Left lung (tissue), 10 donors: Measurements from ENCODE around the gene COG6. TPM values are rescaled to one million over a fixed set of nuclear protein-coding genes. Genes with fewer than 3 reads are reported as not detected.
A peak's percentile ranks its signal among the peaks of the same experiment; 100 is the strongest.

Experiments used
- ATAC-seq: fragments of 200-7000 bp; cut with Tn5 transposase; one replicate; pipeline ENCODE4 v1.9.1; 2020; ENCODE audit warnings: moderate library complexity
- DNase-seq, 4 donors: peaks; one replicate each; pipeline ENCODE4 v3.0.0-alpha.2; 2013 to 2020
- H3K27ac ChIP-seq, 2 donors: fragments of 200-600 bp; sonication (generic) in 1 of 2; one replicate each; pipeline versions ENCODE4 v1.5.0 to v1.8.0; 2020 to 2021
- H3K27me3 ChIP-seq, 2 donors: fragments of 200-600 bp; sonication (generic) in 1 of 2; one replicate each; pipeline versions ENCODE4 v1.5.0 to v1.8.0; 2020 to 2021
- H3K36me3 ChIP-seq, 2 donors: fragments of 200-600 bp; sonication (generic) in 1 of 2; one replicate each; pipeline versions ENCODE4 v1.5.0 to v1.8.0; 2020 to 2021
- H3K4me1 ChIP-seq, 2 donors: fragments of 200-600 bp; one replicate each; pipeline ENCODE4 v1.8.0; 2021
- H3K4me3 ChIP-seq, 2 donors: fragments of 200-600 bp; sonication (generic) in 1 of 2; one replicate each; pipeline versions ENCODE4 v1.5.0 to v1.8.0; 2020 to 2021; ENCODE audit warnings: mild to moderate bottlenecking in 1 of 2
- H3K9me3 ChIP-seq, 2 donors: fragments of 200-600 bp; sonication (generic) in 1 of 2; one replicate each; pipeline versions ENCODE4 v1.5.0 to v1.8.0; 2020 to 2021
- intact Hi-C, 2 donors: fragments of 100-400 bp; cut with DNase I; formaldehyde crosslinking; loops; one replicate each; pipeline versions ENCODE4 v1.11.2 to v1.14.2; 2022
- microRNA-seq, 2 donors: library from miRNA; unstranded; fragments of <30 nt; microRNA quantifications; one replicate each; pipeline ENCODE4, GENCODE V29; 2019
- polyA plus RNA-seq, 6 donors: library from polyadenylated mRNA; unstranded; fragments of 120-200 nt; gene quantifications; one replicate each; pipeline ENCODE4 v1.2.1, GENCODE V29; 2013; ENCODE audit not compliant: insufficient read length in 6 of 6
- total RNA-seq, 2 donors: library from RNA; stranded (reverse); fragmentation: NEBNext Ultra II Directional; extraction: Animal tissue kit (Norgen Biotek cat#: 25700); gene quantifications; one replicate each; pipeline ENCODE4 v1.2.1, GENCODE V29; 2021
- TF ChIP-seq, protein P1 (sequence below), 2 donors: fragments of 200-600 bp; sonication (generic) in 1 of 2; IDR thresholded peaks; one replicate each; pipeline versions ENCODE4 v1.5.0 to v1.8.0; 2021; ENCODE audit warnings: antibody characterized with exemption in 2 of 2
- donor health status: DM: no; HTN: yes; CAD: no.
- donor health status: DM: no; HTN: no; CAD: no.

The COG6 gene
- total and polyA plus RNA-seq, 8 donors = 30.6 to 40.2 (median 36.3) TPM

DNA sequence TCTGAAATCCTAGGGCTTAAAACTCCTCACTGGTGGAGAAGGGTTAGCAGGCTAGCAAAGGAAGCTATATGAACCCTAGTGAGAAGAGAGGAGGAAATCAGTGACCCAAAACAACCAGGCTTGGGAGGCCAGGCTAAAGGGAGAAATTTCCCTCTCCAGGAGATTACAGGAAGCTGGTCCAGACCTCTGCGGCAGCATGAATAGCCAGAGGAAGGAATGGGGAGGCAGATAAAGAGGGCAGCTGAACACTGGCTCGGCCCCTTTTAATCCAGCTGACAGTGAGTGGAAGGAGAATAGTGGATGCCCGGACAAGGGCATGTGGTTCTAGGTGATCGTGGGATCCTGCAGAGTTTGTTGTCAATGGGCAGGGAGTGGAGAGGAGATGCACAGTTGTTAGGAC lies 130.6 kb downstream of the COG6 start:
- H3K4me1 ChIP-seq = no peaks in the 10 kb centered on the region
- H3K36me3 ChIP-seq = no peaks in the 10 kb centered on the region
- no peaks in the 10 kb centered on the region for H3K27me3 ChIP-seq
- TF ChIP-seq, protein P1, sequence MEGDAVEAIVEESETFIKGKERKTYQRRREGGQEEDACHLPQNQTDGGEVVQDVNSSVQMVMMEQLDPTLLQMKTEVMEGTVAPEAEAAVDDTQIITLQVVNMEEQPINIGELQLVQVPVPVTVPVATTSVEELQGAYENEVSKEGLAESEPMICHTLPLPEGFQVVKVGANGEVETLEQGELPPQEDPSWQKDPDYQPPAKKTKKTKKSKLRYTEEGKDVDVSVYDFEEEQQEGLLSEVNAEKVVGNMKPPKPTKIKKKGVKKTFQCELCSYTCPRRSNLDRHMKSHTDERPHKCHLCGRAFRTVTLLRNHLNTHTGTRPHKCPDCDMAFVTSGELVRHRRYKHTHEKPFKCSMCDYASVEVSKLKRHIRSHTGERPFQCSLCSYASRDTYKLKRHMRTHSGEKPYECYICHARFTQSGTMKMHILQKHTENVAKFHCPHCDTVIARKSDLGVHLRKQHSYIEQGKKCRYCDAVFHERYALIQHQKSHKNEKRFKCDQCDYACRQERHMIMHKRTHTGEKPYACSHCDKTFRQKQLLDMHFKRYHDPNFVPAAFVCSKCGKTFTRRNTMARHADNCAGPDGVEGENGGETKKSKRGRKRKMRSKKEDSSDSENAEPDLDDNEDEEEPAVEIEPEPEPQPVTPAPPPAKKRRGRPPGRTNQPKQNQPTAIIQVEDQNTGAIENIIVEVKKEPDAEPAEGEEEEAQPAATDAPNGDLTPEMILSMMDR (IDR thresholded peaks at IDR 0.05) = no peak
- intact Hi-C loops = no loop called here
- no peak overlapping the region for H3K4me3 ChIP-seq
- no peak for DNase-seq
- H3K27ac ChIP-seq = no peak overlapping the region
- ATAC-seq = no peak
- H3K9me3 ChIP-seq = peaks cover 0 to 12% of the 10 kb centered on the region in 2 donors

DNA sequence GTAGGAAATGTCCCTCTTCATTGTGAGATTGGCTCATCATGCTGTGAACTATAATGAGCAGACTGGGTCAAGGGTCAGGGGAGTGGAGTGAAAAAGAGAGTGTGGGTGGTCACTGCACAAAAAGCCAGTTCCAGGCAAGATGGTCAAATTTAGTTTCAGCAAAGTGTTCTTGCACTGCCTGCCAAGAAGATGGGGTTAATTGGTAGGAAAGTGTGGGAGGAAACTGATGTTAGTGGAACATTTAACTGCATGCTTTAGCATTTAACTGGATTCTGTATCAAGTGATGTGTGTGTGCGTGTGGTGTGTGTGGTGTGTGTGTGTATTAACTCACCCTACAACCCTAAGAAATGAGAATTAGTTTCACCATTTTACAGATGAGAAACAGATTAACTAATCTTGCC lies 131.6 kb downstream of the COG6 start:
- no peaks in the 10 kb centered on the region for H3K36me3 ChIP-seq
- peak; percentile 43 for ATAC-seq
- H3K27me3 ChIP-seq = no peaks in the 10 kb centered on the region
- TF ChIP-seq, protein P1 (IDR thresholded peaks at IDR 0.05) = no peak
- H3K27ac ChIP-seq = no peak overlapping the region
- intact Hi-C loops = no loop called here
- peaks cover 0 to 12% of the 10 kb centered on the region in 2 donors for H3K9me3 ChIP-seq
- no peaks in the 10 kb centered on the region for H3K4me1 ChIP-seq
- H3K4me3 ChIP-seq = no peak overlapping the region
- DNase-seq = no peak

DNA sequence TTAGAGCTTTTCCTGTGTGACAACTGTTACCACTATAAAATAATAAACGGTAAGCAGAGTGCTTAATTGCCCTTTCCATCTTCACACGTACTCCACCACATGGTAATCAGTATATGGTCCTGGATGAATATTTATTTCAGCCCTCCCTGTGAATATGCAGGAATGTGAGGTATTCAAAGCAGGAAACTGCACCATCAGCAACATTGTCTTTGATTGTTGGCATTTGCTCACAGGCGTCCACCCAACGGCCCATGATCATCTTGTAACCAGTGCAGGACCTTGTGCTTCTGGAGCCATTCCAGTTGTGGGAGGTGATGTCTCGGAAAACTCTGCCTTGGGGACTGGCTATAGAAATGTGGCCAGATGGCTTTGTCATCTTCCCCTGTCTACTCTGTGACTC lies 132.6 kb downstream of the COG6 start:
- Histone ChIP-seq H3K4me1 (no peaks in the 10 kb centered on the region), H3K27ac (no peak overlapping the region), H3K27me3 (no peaks in the 10 kb centered on the region), H3K36me3 (no peaks in the 10 kb centered on the region), H3K9me3 (peaks cover 0 to 18% of the 10 kb centered on the region in 2 donors), H3K4me3 (no peak overlapping the region)
- TF ChIP-seq, protein P1 (IDR thresholded peaks at IDR 0.05) = no peak
- ATAC-seq = no peak
- no peak for DNase-seq
- intact Hi-C loops = no loop called here

DNA sequence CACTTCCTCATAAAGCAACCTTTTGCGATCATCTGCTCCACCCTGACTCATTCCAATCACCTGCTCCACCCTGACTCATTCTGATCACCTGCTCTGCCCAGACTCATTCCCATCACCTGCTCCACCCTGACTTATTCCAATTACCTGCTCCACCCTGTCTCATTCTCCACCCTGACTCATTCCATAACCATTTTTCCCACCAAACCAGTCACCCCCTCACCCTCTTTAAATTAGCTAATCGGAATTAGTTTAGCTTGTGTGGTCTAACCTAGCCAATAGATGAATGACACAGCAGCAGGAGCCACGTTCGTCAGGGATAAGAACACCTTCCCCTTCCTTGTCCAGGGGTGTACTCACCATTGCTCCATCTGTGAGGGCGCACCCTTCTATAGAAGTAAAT lies 134.0 kb downstream of the COG6 start:
- no peak for ATAC-seq
- DNase-seq = no peak

More for the DNA sequence above, 134.0 kb downstream of the COG6 start:
- Histone ChIP-seq H3K36me3 (no peaks in the 10 kb centered on the region), H3K27me3 (no peaks in the 10 kb centered on the region), H3K4me1 (no peaks in the 10 kb centered on the region), H3K9me3 (peaks cover 0 to 24% of the 10 kb centered on the region in 2 donors), H3K27ac (no peak overlapping the region), H3K4me3 (no peak overlapping the region)
- TF ChIP-seq, protein P1 (IDR thresholded peaks at IDR 0.05) = no peak
- intact Hi-C loops = no loop called here

Small RNAs within 50 kb of the gene (microRNA-seq; reads per million reads assigned to microRNA genes)
- gene MIR4305 = 0 reads per million in 2 donors

Other genes starting within 250 kb of the COG6 start
- 10 to 100 TPM; 50.5 to 53.8 TPM for gene LHFPL6, start 52.5 kb upstream of the COG6 start, total RNA-seq
- gene LHFPL6, start 52.5 kb upstream of the COG6 start, polyA plus RNA-seq = 100 to 1,000 TPM in 2 of 6 donors, 10 to 100 TPM in 4; 67.5 to 113 (median 91.8) TPM